Stimulated activated CD4-positive, alpha-beta T cell treated with anti-CD3 and anti-CD28 coated beads, Interleukin-4, amount 100 ng/mL, for 24 hours (primary cell): Measurements from ENCODE around the gene FOXJ3.

Experiments used
- DNase-seq: peaks from one replicate; pipeline ENCODE4 v3.0.0-alpha.2; 2020

The FOXJ3 gene

GRCh38 chr1:42302034-42302433, 33.0 kb downstream of the FOXJ3 start:
- DNase-seq: no peak

DNA sequence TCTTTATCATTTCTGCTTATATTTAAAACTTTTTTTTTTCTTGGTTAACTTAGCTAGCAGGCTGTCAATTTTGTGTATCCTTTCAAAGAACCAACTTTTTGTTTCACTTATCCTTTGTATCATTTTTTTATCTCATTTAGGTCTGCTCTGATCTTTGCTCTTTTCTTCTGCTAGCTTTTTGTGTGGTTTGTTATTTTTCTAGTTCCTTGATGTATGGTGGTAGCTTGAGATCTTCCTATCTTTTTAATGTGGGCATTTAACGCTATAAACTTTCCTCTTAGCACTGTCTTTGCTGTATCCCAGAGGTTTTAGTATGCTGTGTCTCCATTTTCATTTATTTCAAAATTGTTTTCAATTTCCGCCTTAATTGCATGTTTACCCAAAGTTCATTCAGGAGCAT, 36.5 kb downstream of the FOXJ3 start:
- no peak for DNase-seq

- no peak for DNase-seq
Measured at GRCh38 chr1:42295816-42296215, 39.2 kb downstream of the FOXJ3 start.

- DNase-seq: no peak
Measured at GRCh38 chr1:42290130-42290529, 44.9 kb downstream of the FOXJ3 start.

DNA sequence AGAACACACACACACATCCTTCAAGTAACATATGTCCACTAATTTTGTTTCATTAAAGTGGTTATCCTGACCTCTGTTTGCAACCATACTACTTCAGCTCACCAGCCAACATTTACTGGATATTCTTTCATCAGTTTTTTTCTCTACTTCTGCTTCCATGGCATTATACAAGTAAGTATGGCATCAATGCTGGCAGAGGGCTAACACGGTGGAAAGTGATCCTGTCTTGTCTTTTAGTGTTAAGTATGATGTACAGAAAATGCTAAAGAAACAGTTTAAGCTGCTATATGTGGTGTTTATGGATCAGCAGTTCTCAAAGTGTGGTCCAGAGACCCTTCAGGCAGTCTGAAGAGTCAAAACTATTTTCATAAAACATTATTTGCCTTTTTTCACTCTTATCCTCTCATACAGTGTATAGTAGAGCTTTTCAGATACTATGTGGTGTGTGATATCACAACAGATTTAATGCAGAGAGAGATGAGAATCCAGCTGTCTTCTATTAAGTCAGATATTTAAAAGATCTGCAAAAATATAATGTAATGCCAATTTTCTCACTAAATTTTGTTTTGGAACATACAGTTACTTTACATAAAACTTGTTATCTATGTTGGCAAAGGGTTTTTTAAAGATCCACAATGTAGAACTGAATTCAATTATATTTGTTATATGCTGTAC, 46.6 kb downstream of the FOXJ3 start:
- DNase-seq: no peak

GRCh38 chr1:42282867-42283583, 52.0 kb downstream of the FOXJ3 start:
- no peak for DNase-seq

DNA sequence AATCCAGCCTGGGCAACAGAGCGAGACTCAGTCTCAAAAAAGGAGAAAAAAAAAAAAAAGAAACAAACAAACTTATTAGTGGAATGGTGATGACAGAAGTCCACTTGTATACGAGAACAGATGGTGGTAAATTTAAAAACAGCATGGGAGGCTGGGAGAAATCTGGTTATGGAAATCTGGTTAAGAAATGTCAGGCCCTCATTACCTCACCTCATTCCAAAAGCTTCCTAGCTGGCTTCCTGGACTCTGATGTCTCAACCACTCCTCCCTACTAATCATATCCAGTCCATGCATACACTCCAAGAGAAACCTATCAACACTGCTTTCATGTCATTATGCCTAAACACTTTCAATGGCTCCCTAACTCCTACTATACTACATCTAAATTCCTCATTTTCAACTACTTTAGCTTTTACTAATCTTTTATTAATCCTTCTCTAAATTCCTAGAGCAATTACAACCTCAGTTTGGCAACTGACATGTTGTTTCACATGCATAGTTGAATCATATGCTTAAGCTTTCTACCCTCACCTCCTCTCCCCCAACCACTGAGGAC, 52.9 kb downstream of the FOXJ3 start:
- no peak for DNase-seq

GRCh38 chr1:42280821-42281220, 54.2 kb downstream of the FOXJ3 start:
- DNase-seq: no peak

GRCh38 chr1:42279055-42279454, 56.0 kb downstream of the FOXJ3 start:
- no peak for DNase-seq

GRCh38 chr1:42272920-42273319, 62.1 kb downstream of the FOXJ3 start:
- no peak for DNase-seq

DNA sequence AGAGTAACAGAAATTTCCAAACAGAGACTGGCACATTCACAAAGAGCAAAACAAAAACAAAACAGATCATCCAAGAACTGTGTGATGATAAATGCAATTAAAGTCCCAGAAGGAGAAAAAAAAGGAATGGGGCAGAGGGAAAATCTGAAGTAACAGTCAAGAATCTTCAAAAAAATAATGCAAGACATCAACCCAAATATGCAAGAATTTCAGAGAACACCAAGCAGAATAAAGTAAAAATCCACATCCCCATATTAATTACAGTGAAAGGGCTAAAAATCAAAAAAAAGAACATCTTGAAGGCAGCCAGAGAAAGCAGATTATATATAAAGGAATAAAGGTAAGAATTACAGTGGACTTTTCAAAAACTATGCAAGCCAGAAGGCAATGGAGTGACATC, 67.1 kb downstream of the FOXJ3 start:
- no peak for DNase-seq

- no peak for DNase-seq
Measured at GRCh38 chr1:42266253-42267135, 68.5 kb downstream of the FOXJ3 start.

DNA sequence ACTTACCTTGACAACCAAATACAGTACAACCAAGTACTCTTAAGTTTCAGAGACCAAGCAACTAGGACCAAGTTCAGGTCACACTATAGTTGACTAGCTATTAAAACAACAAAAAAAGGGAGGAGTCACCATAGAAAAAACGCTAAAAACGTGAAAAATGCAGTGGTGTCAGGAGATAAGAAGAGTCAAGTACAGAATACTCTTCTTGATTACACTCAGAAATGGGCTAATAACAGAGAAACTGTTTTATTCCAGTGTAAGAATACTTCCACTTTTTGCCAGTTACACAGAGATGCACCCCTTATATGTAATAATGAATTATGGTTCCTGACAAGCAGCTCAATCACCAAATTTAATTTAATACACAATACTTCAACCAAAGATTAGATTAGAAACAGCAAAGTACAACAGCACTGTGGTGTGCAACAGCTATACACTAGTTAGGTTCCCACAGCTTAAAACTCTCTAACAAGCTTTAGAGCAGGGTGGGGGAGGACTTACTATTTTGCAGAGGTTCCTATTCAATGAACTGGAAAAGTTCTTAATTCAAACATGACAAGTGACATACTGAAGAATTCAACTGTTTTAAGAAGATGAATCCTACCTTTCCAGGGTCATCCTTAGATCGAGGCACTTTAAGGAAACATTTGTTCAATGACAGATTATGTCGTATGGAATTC, 70.4 kb downstream of the FOXJ3 start:
- DNase-seq: no peak

DNA sequence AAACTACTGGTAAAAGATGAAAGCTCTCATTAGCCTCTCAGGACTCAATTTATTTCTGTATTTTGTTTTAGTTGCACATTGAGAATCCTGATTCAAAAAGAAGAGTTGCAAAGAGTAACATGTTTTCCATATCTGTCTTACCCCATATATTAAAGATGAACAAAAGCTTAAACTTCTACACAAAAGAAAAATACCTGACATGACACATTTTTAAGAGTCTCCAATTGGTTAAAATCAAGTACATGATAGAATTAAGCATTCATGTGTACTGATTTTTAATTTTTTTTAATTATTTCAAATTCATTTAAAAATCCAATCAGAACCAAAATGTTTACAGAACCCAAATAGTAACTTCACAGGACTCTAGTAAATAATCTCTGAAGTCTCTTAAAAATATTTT, 72.0 kb downstream of the FOXJ3 start:
- no peak for DNase-seq

DNA sequence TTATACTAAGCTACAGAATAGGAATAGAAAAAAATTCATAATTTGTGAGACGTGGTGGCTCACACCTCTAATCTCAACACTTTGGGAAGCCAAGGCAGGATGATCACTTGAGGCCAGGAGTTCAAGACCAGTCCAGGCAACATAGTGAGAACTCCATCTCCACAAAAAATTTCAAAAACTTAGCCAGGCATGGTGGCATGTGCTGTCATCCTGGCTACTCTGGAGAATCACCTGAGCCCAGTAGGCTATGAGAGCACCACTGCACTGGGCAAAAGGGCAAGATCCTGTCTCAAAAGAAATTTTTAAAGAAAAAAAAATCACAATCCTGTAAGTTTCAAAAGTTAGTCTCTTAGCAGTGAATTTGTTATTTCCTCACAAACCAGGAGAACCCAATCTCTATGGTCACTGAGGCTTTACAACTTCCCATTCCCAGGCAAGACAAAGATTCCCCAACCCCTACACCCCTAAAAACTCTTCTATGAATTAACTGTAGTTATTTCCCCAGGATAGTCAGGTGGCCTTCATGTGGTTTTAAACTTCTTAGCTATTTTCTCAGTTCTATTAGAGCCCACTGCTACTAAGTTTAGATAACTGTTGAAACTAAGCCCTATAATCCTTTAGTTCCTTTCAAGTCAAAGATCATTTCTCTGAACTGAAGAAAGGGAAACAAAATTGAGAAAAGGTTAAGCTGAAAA, 74.5 kb downstream of the FOXJ3 start:
- DNase-seq: no peak

- no peak for DNase-seq
Measured at GRCh38 chr1:42259739-42260064, 75.3 kb downstream of the FOXJ3 start.

- no peak for DNase-seq
Measured at GRCh38 chr1:42259059-42259738, 75.8 kb downstream of the FOXJ3 start.

GRCh38 chr1:42258218-42258617, 76.8 kb downstream of the FOXJ3 start:
- no peak for DNase-seq

DNA sequence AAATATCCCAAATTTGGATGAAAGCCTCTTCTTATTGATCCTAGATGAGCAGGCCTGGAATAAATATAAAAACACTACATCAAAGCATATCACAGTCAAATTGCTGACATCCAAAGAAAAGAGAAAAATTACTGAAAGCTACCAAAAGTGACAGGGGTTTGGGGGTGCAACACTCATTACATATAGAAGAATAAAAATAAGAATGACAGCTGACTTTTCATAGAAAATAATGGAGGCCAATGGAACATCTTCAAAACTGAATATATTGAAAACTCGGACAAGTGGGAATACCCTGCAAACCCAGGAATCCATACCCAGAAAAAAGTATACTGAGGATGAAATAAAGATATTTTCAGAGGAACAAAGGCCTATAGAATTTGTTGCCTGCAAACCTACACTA, 84.0 kb downstream of the FOXJ3 start:
- no peak for DNase-seq

DNA sequence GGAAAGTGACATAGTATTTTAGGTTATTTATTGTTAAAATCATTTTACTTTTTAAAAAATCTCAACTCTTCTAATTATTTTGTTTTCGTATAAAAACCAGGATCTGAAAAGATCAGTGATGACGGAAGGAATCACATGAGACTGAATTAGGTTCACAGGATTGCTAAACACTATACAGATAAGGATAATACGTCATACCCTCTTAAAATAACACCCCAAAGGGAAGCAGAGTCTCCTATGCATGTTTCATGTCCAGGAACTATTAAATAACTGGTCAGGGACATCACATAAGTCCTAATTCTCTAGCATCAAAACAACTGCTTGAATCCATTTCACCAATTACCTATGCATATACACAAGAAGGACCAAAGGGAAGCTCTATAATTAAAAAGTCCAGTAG, 84.9 kb downstream of the FOXJ3 start:
- DNase-seq: no peak

- DNase-seq: no peak
Measured at GRCh38 chr1:42240966-42241755, 93.9 kb downstream of the FOXJ3 start.
